DOHH2 (cell line): ENCODE results near the gene SHISA7.

ENCODE experiments used
- H3F3A ChIP-seq: fragments of 200-600 bp; sonication (generic), shearing (Covaris generic); 2 replicates; pipeline ENCODE4 v1.6.0; 2016; ENCODE audit warnings: antibody characterized with exemption, mild to moderate bottlenecking; ENCODE audit not compliant: control insufficient read depth, insufficient read depth
- H3K27ac ChIP-seq: fragments of 200-600 bp; sonication (generic); 2 replicates; pipeline ENCODE4 v1.5.1; 2014; ENCODE audit warnings: low read depth, mild to moderate bottlenecking, low read length, moderate library complexity
- H3K27me3 ChIP-seq: fragments of 200-600 bp; sonication (generic); 2 replicates; pipeline ENCODE4 v1.6.1; 2014; ENCODE audit warnings: mild to moderate bottlenecking, low read length, mixed read lengths; ENCODE audit not compliant: control insufficient read depth
- H3K36me3 ChIP-seq: fragments of 200-600 bp; sonication (generic); 2 replicates; pipeline ENCODE4 v1.6.1; 2014; ENCODE audit warnings: mild to moderate bottlenecking, low read length, moderate library complexity, mixed read lengths; ENCODE audit not compliant: control insufficient read depth
- H3K4me1 ChIP-seq: fragments of 200-600 bp; sonication (generic); 2 replicates; pipeline ENCODE4 v1.6.1; 2014; ENCODE audit warnings: mild to moderate bottlenecking, low read length, mixed read lengths; ENCODE audit not compliant: control insufficient read depth
- H3K4me2 ChIP-seq: fragments of 200-600 bp; sonication (generic); 2 replicates; pipeline ENCODE4 v1.6.0; 2014; ENCODE audit warnings: mild to moderate bottlenecking, low read length, moderate library complexity
- H3K4me3 ChIP-seq: fragments of 200-600 bp; sonication (generic); 2 replicates; pipeline ENCODE4 v1.5.1; 2014; ENCODE audit warnings: mild to moderate bottlenecking, low read length, mixed read lengths
- H3K79me2 ChIP-seq: fragments of 200-600 bp; sonication (generic); 2 replicates; pipeline ENCODE4 v1.6.1; 2014; ENCODE audit warnings: mild to moderate bottlenecking, low read length, mixed read lengths; ENCODE audit not compliant: control insufficient read depth
- H3K9me2 ChIP-seq: fragments of 200-600 bp; sonication (generic); replicated peaks from 2 replicates; pipeline ENCODE4 v1.6.1; 2014; ENCODE audit warnings: mild to moderate bottlenecking, low read length, mixed read lengths; ENCODE audit not compliant: control insufficient read depth
- H3K9me3 ChIP-seq: fragments of 200-600 bp; sonication (generic); 2 replicates; pipeline ENCODE4 v1.6.1; 2014; ENCODE audit warnings: antibody characterized with exemption, low read length, mixed read lengths; ENCODE audit not compliant: control insufficient read depth, insufficient read depth
- H4K20me1 ChIP-seq: fragments of 200-600 bp; sonication (generic); 2 replicates; pipeline ENCODE4 v1.6.0; 2014; ENCODE audit warnings: low read depth, mild to moderate bottlenecking, antibody characterized with exemption, low read length, moderate library complexity; ENCODE audit not compliant: control insufficient read depth, insufficient read depth
- EZH2phosphoT487 ChIP-seq: fragments of 200-600 bp; sonication (generic); IDR thresholded peaks from 2 replicates; pipeline ENCODE4 v1.6.1; 2017; ENCODE audit warnings: borderline replicate concordance, mild to moderate bottlenecking, antibody characterized with exemption, low read length, moderate library complexity, mixed read lengths
- TF ChIP-seq, protein P1 (sequence below): fragments of 200-600 bp; sonication (generic); IDR thresholded peaks from one replicate; pipeline ENCODE4 v1.5.1; 2014; ENCODE audit warnings: antibody characterized with exemption, mild to moderate bottlenecking, low read depth, low read length; ENCODE audit not compliant: poor library complexity, severe bottlenecking

SHISA7 gene

DNA sequence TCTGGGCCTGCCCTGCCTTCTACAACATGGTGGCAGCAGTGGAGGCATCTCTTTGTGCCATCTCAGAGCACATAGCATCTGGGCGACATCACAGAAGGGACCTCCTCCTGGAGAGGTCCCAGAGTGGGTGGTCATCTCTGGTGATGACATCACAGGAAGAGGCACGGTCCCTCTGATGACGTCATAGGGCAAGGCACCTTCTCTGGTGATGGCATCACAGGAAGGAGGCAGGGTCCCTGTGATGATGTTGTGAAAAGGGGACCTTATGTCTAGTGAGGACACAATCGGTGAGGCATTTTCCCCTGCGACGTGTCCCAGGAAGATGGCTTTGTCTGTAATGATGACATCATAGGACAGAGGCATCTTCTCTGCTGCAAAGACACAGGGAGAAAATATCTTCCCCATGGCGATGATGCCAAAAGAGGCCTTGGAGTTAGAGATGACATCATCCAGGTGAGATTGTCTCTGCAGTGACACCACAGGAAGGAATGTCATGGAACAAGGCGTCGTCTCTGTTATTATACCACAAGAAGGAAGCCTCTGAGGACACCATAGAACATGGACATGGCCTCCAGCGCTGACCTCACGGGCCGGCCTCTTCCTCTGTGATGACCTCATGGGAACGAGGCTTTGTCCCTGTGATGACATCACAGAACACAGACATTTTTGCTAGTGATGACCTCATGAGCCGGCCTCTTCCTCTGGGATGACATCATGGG, 10.7 kb downstream of the SHISA7 start:
- no peak overlapping the region for H3K4me2 ChIP-seq
- H3K27me3 ChIP-seq: no peaks in the 10 kb centered on the region
- no peak overlapping the region for H3K4me3 ChIP-seq
- TF ChIP-seq EZH2phosphoT487: no peak
- no peak overlapping the region for H3K27ac ChIP-seq
- H3K9me2 ChIP-seq: no peaks in the 10 kb centered on the region
- no peaks in the 10 kb centered on the region for H3K36me3 ChIP-seq
- no peaks in the 10 kb centered on the region for H3F3A ChIP-seq
- H4K20me1 ChIP-seq: no peaks in the 10 kb centered on the region
- no peaks in the 10 kb centered on the region for H3K79me2 ChIP-seq
- H3K9me3 ChIP-seq: no peaks in the 10 kb centered on the region
- no peaks in the 10 kb centered on the region for H3K4me1 ChIP-seq

DNA sequence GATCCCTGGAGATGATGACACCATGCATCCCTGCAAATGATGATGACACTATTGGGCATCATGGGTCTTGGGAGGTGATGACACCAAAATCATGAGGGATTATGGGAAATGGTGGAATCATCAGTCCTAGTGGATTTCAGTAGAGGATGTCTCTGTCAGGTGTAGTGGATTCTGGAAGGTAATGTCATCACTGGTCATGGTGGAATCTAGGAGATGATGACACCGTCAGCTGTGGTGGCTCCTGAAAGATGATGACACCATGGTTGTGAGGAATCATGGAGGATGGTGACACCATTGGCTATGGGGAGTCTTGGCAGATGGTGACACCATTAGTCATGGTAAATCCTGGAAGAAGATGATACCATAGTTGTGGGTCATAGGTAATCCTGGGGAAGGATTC, 11.9 kb downstream of the SHISA7 start:
- H3K27ac ChIP-seq: no peak overlapping the region
- H3K4me2 ChIP-seq: no peak overlapping the region
- TF ChIP-seq, protein P1, sequence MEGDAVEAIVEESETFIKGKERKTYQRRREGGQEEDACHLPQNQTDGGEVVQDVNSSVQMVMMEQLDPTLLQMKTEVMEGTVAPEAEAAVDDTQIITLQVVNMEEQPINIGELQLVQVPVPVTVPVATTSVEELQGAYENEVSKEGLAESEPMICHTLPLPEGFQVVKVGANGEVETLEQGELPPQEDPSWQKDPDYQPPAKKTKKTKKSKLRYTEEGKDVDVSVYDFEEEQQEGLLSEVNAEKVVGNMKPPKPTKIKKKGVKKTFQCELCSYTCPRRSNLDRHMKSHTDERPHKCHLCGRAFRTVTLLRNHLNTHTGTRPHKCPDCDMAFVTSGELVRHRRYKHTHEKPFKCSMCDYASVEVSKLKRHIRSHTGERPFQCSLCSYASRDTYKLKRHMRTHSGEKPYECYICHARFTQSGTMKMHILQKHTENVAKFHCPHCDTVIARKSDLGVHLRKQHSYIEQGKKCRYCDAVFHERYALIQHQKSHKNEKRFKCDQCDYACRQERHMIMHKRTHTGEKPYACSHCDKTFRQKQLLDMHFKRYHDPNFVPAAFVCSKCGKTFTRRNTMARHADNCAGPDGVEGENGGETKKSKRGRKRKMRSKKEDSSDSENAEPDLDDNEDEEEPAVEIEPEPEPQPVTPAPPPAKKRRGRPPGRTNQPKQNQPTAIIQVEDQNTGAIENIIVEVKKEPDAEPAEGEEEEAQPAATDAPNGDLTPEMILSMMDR: no peak
- TF ChIP-seq EZH2phosphoT487: no peak
- no peaks in the 10 kb centered on the region for H3K79me2 ChIP-seq
- no peaks in the 10 kb centered on the region for H3F3A ChIP-seq
- H3K4me1 ChIP-seq: no peaks in the 10 kb centered on the region
- H3K9me3 ChIP-seq: no peaks in the 10 kb centered on the region
- no peaks in the 10 kb centered on the region for H3K9me2 ChIP-seq
- no peak overlapping the region for H3K4me3 ChIP-seq
- H4K20me1 ChIP-seq: no peaks in the 10 kb centered on the region
- no peaks in the 10 kb centered on the region for H3K27me3 ChIP-seq
- no peaks in the 10 kb centered on the region for H3K36me3 ChIP-seq

DNA sequence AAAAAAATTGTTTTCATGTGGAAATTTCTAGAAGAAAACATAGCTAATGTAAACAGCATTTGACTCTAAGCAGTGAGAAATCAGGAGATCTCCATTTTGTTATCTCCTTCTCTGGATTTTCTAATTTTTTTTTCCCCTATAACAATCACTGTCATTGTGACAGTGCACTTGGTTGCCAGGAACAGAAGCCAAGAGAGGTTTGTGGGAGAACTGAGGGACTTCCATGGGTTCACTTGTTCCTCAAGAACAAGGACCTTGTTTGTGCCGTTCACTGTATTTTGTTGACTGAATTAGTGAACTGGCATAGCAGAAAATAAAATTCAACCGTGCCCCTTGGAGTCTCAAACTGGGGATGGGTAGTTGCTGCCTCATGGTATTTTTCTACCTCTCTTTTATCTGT, 17.1 kb downstream of the SHISA7 start:
- TF ChIP-seq, protein P1: no peak
- no peak for TF ChIP-seq EZH2phosphoT487
- Histone ChIP-seq H3K27me3 (no peaks in the 10 kb centered on the region; the same call in 1 of the 2 replicates), H4K20me1 (no peaks in the 10 kb centered on the region), H3K36me3 (no peaks in the 10 kb centered on the region), H3K4me2 (no peak overlapping the region), H3K4me1 (peaks cover 3% of the 10 kb centered on the region; the same call in 1 of the 2 replicates), H3K9me2 (no peaks in the 10 kb centered on the region), H3K79me2 (no peaks in the 10 kb centered on the region), H3K4me3 (no peak overlapping the region), H3K9me3 (no peaks in the 10 kb centered on the region), H3K27ac (no peak overlapping the region), H3F3A (no peaks in the 10 kb centered on the region)

DNA sequence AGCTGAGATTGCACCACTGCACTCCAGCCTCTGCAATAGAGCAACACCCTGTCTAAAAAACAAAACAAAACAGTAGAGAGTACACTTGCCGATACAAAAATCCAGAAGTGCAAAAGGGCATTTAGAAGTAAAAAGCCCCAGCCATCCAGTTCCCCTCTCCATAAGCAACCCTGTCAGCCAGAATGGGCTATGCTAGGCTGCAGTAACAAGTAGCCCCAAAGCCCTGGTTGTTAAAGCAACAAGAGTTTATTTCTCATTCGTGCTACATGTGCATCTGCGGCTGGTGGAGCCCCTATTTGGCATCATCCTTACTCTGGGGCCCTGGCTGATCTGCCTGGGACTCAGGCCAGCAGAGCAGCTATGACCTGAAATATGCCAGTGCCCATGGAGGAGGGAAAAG, 18.6 kb downstream of the SHISA7 start:
- 0 out of 2 replicates have a peak, but pooled peaks cover 6% of the 10 kb centered on the region for H3K9me3 ChIP-seq
- H3K9me2 ChIP-seq: no peaks in the 10 kb centered on the region
- H3F3A ChIP-seq: no peaks in the 10 kb centered on the region
- no peak overlapping the region for H3K27ac ChIP-seq
- H3K79me2 ChIP-seq: no peaks in the 10 kb centered on the region
- no peak overlapping the region for H3K4me2 ChIP-seq
- TF ChIP-seq, protein P1: no peak
- TF ChIP-seq EZH2phosphoT487: no peak
- H3K27me3 ChIP-seq: peaks cover 3% of the 10 kb centered on the region; the same call in 1 of the 2 replicates
- H3K36me3 ChIP-seq: no peaks in the 10 kb centered on the region
- H4K20me1 ChIP-seq: no peaks in the 10 kb centered on the region
- no peak overlapping the region for H3K4me3 ChIP-seq
- H3K4me1 ChIP-seq: peaks cover 3% of the 10 kb centered on the region; the same call in 1 of the 2 replicates
